Adrenal gland (tissue), 5 donors: ENCODE results near the gene PRKCB.

Source experiments
- CTCF ChIP-seq, 6 experiments: fragments of 450-650 bp in 4 of 6; fragments of 200-600 bp in 2 of 6; sonication (generic) in 1 of 6; IDR thresholded peaks; 1 replicate in 5 of 6; 2 replicates in 1 of 6; pipeline versions ENCODE4 v1.5.1 to v1.8.0; 2016 to 2021; ENCODE audit warnings: antibody characterized with exemption in 6 of 6, mild to moderate bottlenecking in 2 of 6, moderate library complexity in 1 of 6
- POLR2A ChIP-seq, 2 donors: fragments of 450-650 bp; IDR thresholded peaks; one replicate each; pipeline ENCODE4 v1.6.1; 2017; ENCODE audit warnings: antibody characterized with exemption in 2 of 2, mild to moderate bottlenecking in 2 of 2, moderate library complexity in 1 of 2
- donor health status: DM: no; HTN: no; CAD: no.

- no peak for TF ChIP-seq CTCF (IDR thresholded peaks at IDR 0.05)
- no peak for TF ChIP-seq POLR2A (IDR thresholded peaks at IDR 0.05)
Measured at GRCh38 chr16:23994615-23995014, 158.8 kb downstream of the PRKCB start.
